CD4-positive, alpha-beta memory T cell (primary cell): Measurements from ENCODE around the gene FAM9C. TPM values are rescaled to one million over a fixed set of nuclear protein-coding genes. Genes with fewer than 3 reads are reported as not detected.
A peak's percentile ranks its signal among the peaks of the same experiment; 100 is the strongest.

Experiments
- CTCF ChIA-PET: fragments of 350-600 bp; sonication (Branson Sonifier 250); formaldehyde crosslinking; loops from one replicate; lab custom pipeline; 2021; ENCODE audit warnings: inconsistent platforms; ENCODE audit not compliant: partially characterized antibody; lab: Charles Lee
- POLR2A ChIA-PET: fragments of 350-600 bp; sonication (Branson Sonifier 250); formaldehyde crosslinking; loops from one replicate; lab custom pipeline; 2021; ENCODE audit not compliant: partially characterized antibody; lab: Charles Lee
- DNase-seq, 5 donors: peaks; one replicate each; pipeline versions ENCODE4 v3.0.0 to v3.0.0-alpha.2; 2020 to 2022; ENCODE audit warnings: mixed read lengths in 1 of 5
- H3K27ac ChIP-seq: one replicate; pipeline ENCODE4 v1.7.0; 2013; ENCODE audit warnings: low read depth, low read length
- H3K27me3 ChIP-seq: 2 replicates; pipeline ENCODE4 v1.7.0; 2013; ENCODE audit warnings: mild to moderate bottlenecking, low read length, moderate library complexity; ENCODE audit not compliant: insufficient read depth
- H3K36me3 ChIP-seq: 2 replicates; pipeline ENCODE4 v1.7.0; 2013; ENCODE audit warnings: mild to moderate bottlenecking, low read length, moderate library complexity; ENCODE audit not compliant: insufficient read depth
- H3K4me1 ChIP-seq: 2 replicates; pipeline ENCODE4 v1.7.0; 2013; ENCODE audit warnings: mild to moderate bottlenecking, low read length, moderate library complexity; ENCODE audit not compliant: insufficient read depth
- H3K4me3 ChIP-seq, 2 donors: one replicate each; pipeline ENCODE4 v1.7.0; 2013; ENCODE audit warnings: low read length in 2 of 2, mild to moderate bottlenecking in 1 of 2
- H3K9me3 ChIP-seq, 2 donors: one replicate each; pipeline ENCODE4 v1.7.0; 2013; ENCODE audit warnings: low read length in 2 of 2, control low read depth in 1 of 2; ENCODE audit not compliant: control insufficient read depth in 1 of 2
- H3K27ac Mint-ChIP-seq, 7 donors: one replicate each; pipeline ENCODE4 v1.8.0; 2020 to 2021; ENCODE audit warnings: mixed read lengths in 7 of 7, mild to moderate bottlenecking in 6 of 7, inconsistent platforms in 3 of 7, moderate library complexity in 3 of 7
- H3K27me3 Mint-ChIP-seq, 2 donors: one replicate each; pipeline ENCODE4 v1.8.0; 2020 to 2021; ENCODE audit warnings: mixed read lengths in 2 of 2
- H3K36me3 Mint-ChIP-seq, 2 donors: one replicate each; pipeline ENCODE4 v1.8.0; 2020 to 2021; ENCODE audit warnings: mixed read lengths in 2 of 2, inconsistent platforms in 1 of 2, mild to moderate bottlenecking in 1 of 2
- H3K4me1 Mint-ChIP-seq, 4 donors: one replicate each; pipeline ENCODE4 v1.8.0; 2020 to 2021; ENCODE audit warnings: mixed read lengths in 4 of 4, mild to moderate bottlenecking in 1 of 4
- H3K4me3 Mint-ChIP-seq, 8 donors: one replicate each; pipeline ENCODE4 v1.8.0; 2020 to 2021; ENCODE audit warnings: mixed read lengths in 8 of 8, mild to moderate bottlenecking in 7 of 8, moderate library complexity in 6 of 8, inconsistent platforms in 3 of 8
- H3K9me3 Mint-ChIP-seq, 8 donors: one replicate each; pipeline ENCODE4 v1.8.0; 2020 to 2021; ENCODE audit warnings: mixed read lengths in 8 of 8, mild to moderate bottlenecking in 5 of 8, inconsistent platforms in 3 of 8, moderate library complexity in 1 of 8
- intact Hi-C: fragments of 100-400 bp; cut with micrococcal nuclease; formaldehyde crosslinking; loops from one replicate; pipeline ENCODE4 v1.15.1; 2023
- polyA plus RNA-seq, 2 donors: library from polyadenylated mRNA; unstranded; fragments of 300-500 nt; fragmentation: Illumina TruSeq; gene quantifications; one replicate each; pipeline ENCODE4 v1.2.3, GENCODE V29; 2021
- total RNA-seq, 2 experiments: library from RNA; stranded (reverse); gene quantifications; one replicate each; pipeline ENCODE4 v1.2.3, GENCODE V29; 2021

The FAM9C gene
- total RNA-seq (not detected), polyA plus RNA-seq (under 1 TPM in 1 of 2 donors, not detected in 1; 0.34 TPM)

GRCh38 chrX:13044441-13044840 lies at the start of gene FAM9C:
Gene FAM9C (minus strand): TSS chrX:13044620. CDS start chrX:13043789, 831 bp downstream.
- CTCF ChIA-PET, result no interaction called here
- H3K27ac ChIP-seq, result no peak within 1 kb of the TSS

GRCh38 chrX:13093529-13094140 lies 49.2 kb upstream of the FAM9C start:
- H3K4me1 Mint-ChIP-seq, result peaks cover 49 to 89% (median 74%) of the 10 kb centered on the region in 4 donors
- H3K27ac Mint-ChIP-seq, result peak overlapping the region; percentile 88 to 96 (median 95)
- H3K27ac ChIP-seq, result peak overlapping the region; percentile 94
- CTCF ChIA-PET, result interaction anchor here (0.8 to 13.7 kb wide), 10 partner anchors 30 to 398 kb away, joined by 3 to 210 read pairs (median 6); partner anchors contain the start of gene TMSB4X
- intact Hi-C loops, result loop anchor here (1.0 to 10.0 kb wide), 6 partner anchors 9 to 939 kb away; partner anchors contain the start of genes PRPS2 and TCEANC
- no peaks in the 10 kb centered on the region for H3K27me3 ChIP-seq
- POLR2A ChIA-PET, result interaction anchor here (0.7 to 32.7 kb wide), 10 partner anchors 8 to 395 kb away, joined by 4 to 1769 read pairs (median 29); partner anchors contain the start of gene TMSB4X
- peaks cover 98% of the 10 kb centered on the region for H3K4me1 ChIP-seq
- H3K9me3 ChIP-seq, result no peaks in the 10 kb centered on the region
- no peaks in the 10 kb centered on the region for H3K36me3 Mint-ChIP-seq
- peaks cover 0 to 2% (median 0%) of the 10 kb centered on the region in 8 donors for H3K9me3 Mint-ChIP-seq
- peak overlapping the region in 1 of 2 donors; percentile 38 for H3K4me3 ChIP-seq
- DNase-seq, result peak in 3 of 5 donors; percentile 22 to 73 (median 26)
- peak overlapping the region; percentile 57 to 85 (median 74) for H3K4me3 Mint-ChIP-seq
- H3K36me3 ChIP-seq, result no peaks in the 10 kb centered on the region
- H3K27me3 Mint-ChIP-seq, result no peaks in the 10 kb centered on the region

More at GRCh38 chrX:13044441-13044840, at the start of gene FAM9C:
- H3K4me3 Mint-ChIP-seq, result no peak within 1 kb of the TSS
- Histone ChIP-seq H3K9me3 (no peaks in the 10 kb centered on the region), H3K4me1 (peaks cover 44% of the 10 kb centered on the region), H3K4me3 (no peak within 1 kb of the TSS), H3K27me3 (no peaks in the 10 kb centered on the region), H3K36me3 (no peaks in the 10 kb centered on the region)
- peak within 1 kb of the TSS in 2 of 7 donors; percentile 23 to 41 for H3K27ac Mint-ChIP-seq
- POLR2A ChIA-PET, result interaction anchor here (0.9 to 3.2 kb wide), 4 partner anchors 31 to 66 kb away, joined by 3 to 15 read pairs (median 6); no protein-coding TSS in a partner anchor
- no peaks in the 10 kb centered on the region for H3K27me3 Mint-ChIP-seq
- no peaks in the 10 kb centered on the region for H3K9me3 Mint-ChIP-seq
- peaks cover 19 to 52% (median 36%) of the 10 kb centered on the region in 4 donors for H3K4me1 Mint-ChIP-seq
- intact Hi-C loops, result no loop called here
- DNase-seq, result no peak
- no peaks in the 10 kb centered on the region for H3K36me3 Mint-ChIP-seq

GRCh38 chrX:13092455-13092941 lies 48.1 kb upstream of the FAM9C start:
- no peaks in the 10 kb centered on the region for H3K36me3 ChIP-seq
- H3K4me1 ChIP-seq, result peaks cover 100% of the 10 kb centered on the region
- H3K27me3 ChIP-seq, result no peaks in the 10 kb centered on the region
- no peaks in the 10 kb centered on the region for H3K9me3 ChIP-seq
- peak overlapping the region; percentile 94 for H3K27ac ChIP-seq
- ChIA-PET CTCF (interaction anchor here (0.6 to 13.7 kb wide), 28 partner anchors 9 to 399 kb away, joined by 3 to 210 read pairs (median 6); partner anchors contain the start of gene TMSB4X), POLR2A (interaction anchor here (0.8 to 32.7 kb wide), 23 partner anchors 10 to 400 kb away, joined by 3 to 1769 read pairs (median 16); partner anchors contain the start of gene TMSB4X)
- H3K9me3 Mint-ChIP-seq, result peaks cover 0 to 2% (median 0%) of the 10 kb centered on the region in 8 donors
- DNase-seq, result peak; percentile 80 to 92 (median 86)
- H3K36me3 Mint-ChIP-seq, result no peaks in the 10 kb centered on the region
- peak overlapping the region in 1 of 2 donors; percentile 38 for H3K4me3 ChIP-seq
- H3K27me3 Mint-ChIP-seq, result no peaks in the 10 kb centered on the region
- H3K27ac Mint-ChIP-seq, result peak overlapping the region; percentile 88 to 96 (median 95)
- H3K4me3 Mint-ChIP-seq, result peak overlapping the region; percentile 57 to 85 (median 74)
- peaks cover 59 to 91% (median 79%) of the 10 kb centered on the region in 4 donors for H3K4me1 Mint-ChIP-seq
- intact Hi-C loops, result loop anchor here (1.0 to 10.0 kb wide), 11 partner anchors 60 to 940 kb away; partner anchors contain the start of genes PRPS2 and TCEANC

- no peak overlapping the region for H3K4me3 ChIP-seq
- Mint-ChIP-seq H3K9me3 (peaks cover 0 to 2% (median 0%) of the 10 kb centered on the region in 8 donors), H3K4me1 (peaks cover 64 to 94% (median 83%) of the 10 kb centered on the region in 4 donors), H3K36me3 (no peaks in the 10 kb centered on the region), H3K4me3 (peak overlapping the region; percentile 9 to 85 (median 72)), H3K27ac (peak overlapping the region; percentile 88 to 96 (median 95)), H3K27me3 (no peaks in the 10 kb centered on the region)
- POLR2A ChIA-PET, result interaction anchor here (0.6 to 32.7 kb wide), 24 partner anchors 9 to 643 kb away, joined by 3 to 1769 read pairs (median 14); partner anchors contain the start of genes OFD1, TMSB4X and TRAPPC2
- no peaks in the 10 kb centered on the region for H3K36me3 ChIP-seq
- no peaks in the 10 kb centered on the region for H3K9me3 ChIP-seq
- DNase-seq, result peak; percentile 50 to 59 (median 57)
- CTCF ChIA-PET, result interaction anchor here (1.0 to 13.7 kb wide), 16 partner anchors 9 to 398 kb away, joined by 3 to 210 read pairs (median 12); partner anchors contain the start of gene TMSB4X
- H3K4me1 ChIP-seq, result peaks cover 98% of the 10 kb centered on the region
- peak overlapping the region; percentile 94 for H3K27ac ChIP-seq
- H3K27me3 ChIP-seq, result no peaks in the 10 kb centered on the region
- intact Hi-C loops, result loop anchor here (5.0 to 10.0 kb wide), 3 partner anchors 254 to 561 kb away; partner anchors contain the start of genes PRPS2 and TCEANC
Observed at GRCh38 chrX:13091111-13091765, 46.8 kb upstream of the FAM9C start.

GRCh38 chrX:13090339-13091110 lies 46.1 kb upstream of the FAM9C start:
- CTCF ChIA-PET, result interaction anchor here (1.0 to 13.7 kb wide), 15 partner anchors 9 to 398 kb away, joined by 3 to 210 read pairs (median 11); partner anchors contain the start of gene TMSB4X

More at GRCh38 chrX:13090339-13091110, 46.1 kb upstream of the FAM9C start:
- DNase-seq, result peak in 3 of 5 donors; percentile 39 to 48 (median 45)
- peaks cover 0 to 2% (median 0%) of the 10 kb centered on the region in 8 donors for H3K9me3 Mint-ChIP-seq
- no peaks in the 10 kb centered on the region for H3K36me3 Mint-ChIP-seq
- peak overlapping the region in 7 of 8 donors; percentile 36 to 85 (median 73) for H3K4me3 Mint-ChIP-seq
- H3K4me1 Mint-ChIP-seq, result peaks cover 66 to 96% (median 83%) of the 10 kb centered on the region in 4 donors
- intact Hi-C loops, result loop anchor here (5.0 to 10.0 kb wide), 3 partner anchors 254 to 562 kb away; partner anchors contain the start of genes PRPS2 and TCEANC
- H3K4me3 ChIP-seq, result peak overlapping the region in 1 of 2 donors; percentile 38
- no peaks in the 10 kb centered on the region for H3K27me3 ChIP-seq
- POLR2A ChIA-PET, result interaction anchor here (0.5 to 32.7 kb wide), 21 partner anchors 9 to 644 kb away, joined by 3 to 1769 read pairs (median 16); partner anchors contain the start of genes OFD1, TMSB4X and TRAPPC2
- H3K27me3 Mint-ChIP-seq, result no peaks in the 10 kb centered on the region
- no peaks in the 10 kb centered on the region for H3K36me3 ChIP-seq
- no peaks in the 10 kb centered on the region for H3K9me3 ChIP-seq
- H3K27ac Mint-ChIP-seq, result peak overlapping the region; percentile 88 to 96 (median 95)
- peak overlapping the region; percentile 94 for H3K27ac ChIP-seq
- H3K4me1 ChIP-seq, result peaks cover 98% of the 10 kb centered on the region
